Measurements from ENCODE around the gene NUP98.

Gene NUP98

GRCh38 chr11:3834349-3834663, 37.0 kb upstream of the NUP98 start:
- H3K27me3 Mint-ChIP-seq (ENCODE audit: low read depth), result no peaks in the 10 kb centered on the region

GRCh38 chr11:3833449-3833848, 36.1 kb upstream of the NUP98 start:
- Mint-ChIP-seq H3K36me3 (ENCODE audit: low read depth) (peaks cover 51% of the 10 kb centered on the region), H3K9me3 (no peaks in the 10 kb centered on the region), H3K27ac (peak overlapping the region; percentile 32), H3K4me1 (ENCODE audit: low read depth) (peaks cover 64% of the 10 kb centered on the region), H3K4me3 (peak overlapping the region; percentile 21), H3K27me3 (ENCODE audit: low read depth) (no peaks in the 10 kb centered on the region)
- DNase-seq (ENCODE audit: low spot score), result no peak

More at GRCh38 chr11:3834349-3834663, 37.0 kb upstream of the NUP98 start:
- no peaks in the 10 kb centered on the region for H3K9me3 Mint-ChIP-seq
- H3K36me3 Mint-ChIP-seq (ENCODE audit: low read depth), result peaks cover 58% of the 10 kb centered on the region
- DNase-seq (ENCODE audit: low spot score), result no peak
- peak overlapping the region; percentile 99 for H3K4me3 Mint-ChIP-seq
- peak overlapping the region; percentile 32 for H3K27ac Mint-ChIP-seq
- peaks cover 71% of the 10 kb centered on the region for H3K4me1 Mint-ChIP-seq (ENCODE audit: low read depth)

- peaks cover 59% of the 10 kb centered on the region for H3K4me1 Mint-ChIP-seq (ENCODE audit: low read depth)
- no peaks in the 10 kb centered on the region for H3K27me3 Mint-ChIP-seq (ENCODE audit: low read depth)
- no peak overlapping the region for H3K4me3 Mint-ChIP-seq
- no peaks in the 10 kb centered on the region for H3K9me3 Mint-ChIP-seq
- H3K27ac Mint-ChIP-seq, result peak overlapping the region; percentile 23
- peaks cover 50% of the 10 kb centered on the region for H3K36me3 Mint-ChIP-seq (ENCODE audit: low read depth)
- no peak for DNase-seq (ENCODE audit: low spot score)
Observed at GRCh38 chr11:3832816-3833215, 35.5 kb upstream of the NUP98 start.

- Mint-ChIP-seq H3K27ac (peak overlapping the region; percentile 74), H3K4me1 (ENCODE audit: low read depth) (peaks cover 56% of the 10 kb centered on the region), H3K27me3 (ENCODE audit: low read depth) (no peaks in the 10 kb centered on the region), H3K36me3 (ENCODE audit: low read depth) (peaks cover 57% of the 10 kb centered on the region), H3K4me3 (no peak overlapping the region), H3K9me3 (no peaks in the 10 kb centered on the region)
- no peak for DNase-seq (ENCODE audit: low spot score)
Observed at GRCh38 chr11:3831378-3832239, 34.3 kb upstream of the NUP98 start.

- H3K4me3 Mint-ChIP-seq, result no peak overlapping the region
- H3K4me1 Mint-ChIP-seq (ENCODE audit: low read depth), result peaks cover 58% of the 10 kb centered on the region
- no peaks in the 10 kb centered on the region for H3K27me3 Mint-ChIP-seq (ENCODE audit: low read depth)
- H3K36me3 Mint-ChIP-seq (ENCODE audit: low read depth), result peaks cover 66% of the 10 kb centered on the region
- peak overlapping the region; percentile 65 for H3K27ac Mint-ChIP-seq
- no peaks in the 10 kb centered on the region for H3K9me3 Mint-ChIP-seq
- DNase-seq (ENCODE audit: low spot score), result no peak
Observed at GRCh38 chr11:3830730-3831129, 33.4 kb upstream of the NUP98 start.

- H3K9me3 Mint-ChIP-seq, result no peaks in the 10 kb centered on the region
- H3K27me3 Mint-ChIP-seq (ENCODE audit: low read depth), result no peaks in the 10 kb centered on the region
- peaks cover 65% of the 10 kb centered on the region for H3K36me3 Mint-ChIP-seq (ENCODE audit: low read depth)
- H3K4me1 Mint-ChIP-seq (ENCODE audit: low read depth), result peaks cover 57% of the 10 kb centered on the region
- no peak overlapping the region for H3K4me3 Mint-ChIP-seq
- no peak for DNase-seq (ENCODE audit: low spot score)
- H3K27ac Mint-ChIP-seq, result no peak overlapping the region
Observed at GRCh38 chr11:3830088-3830487, 32.7 kb upstream of the NUP98 start.

GRCh38 chr11:3827434-3828186, 30.3 kb upstream of the NUP98 start:
- no peaks in the 10 kb centered on the region for H3K27me3 Mint-ChIP-seq (ENCODE audit: low read depth)
- no peak overlapping the region for H3K27ac Mint-ChIP-seq
- H3K4me1 Mint-ChIP-seq (ENCODE audit: low read depth), result peaks cover 46% of the 10 kb centered on the region
- H3K4me3 Mint-ChIP-seq, result no peak overlapping the region
- H3K9me3 Mint-ChIP-seq, result no peaks in the 10 kb centered on the region
- H3K36me3 Mint-ChIP-seq (ENCODE audit: low read depth), result peaks cover 59% of the 10 kb centered on the region
- DNase-seq (ENCODE audit: low spot score), result no peak

GRCh38 chr11:3826721-3827120, 29.4 kb upstream of the NUP98 start:
- no peaks in the 10 kb centered on the region for H3K27me3 Mint-ChIP-seq (ENCODE audit: low read depth)
- no peak overlapping the region for H3K4me3 Mint-ChIP-seq
- H3K27ac Mint-ChIP-seq, result no peak overlapping the region
- peaks cover 58% of the 10 kb centered on the region for H3K36me3 Mint-ChIP-seq (ENCODE audit: low read depth)
- H3K4me1 Mint-ChIP-seq (ENCODE audit: low read depth), result peaks cover 38% of the 10 kb centered on the region
- no peaks in the 10 kb centered on the region for H3K9me3 Mint-ChIP-seq
- no peak for DNase-seq (ENCODE audit: low spot score)

- H3K27me3 Mint-ChIP-seq (ENCODE audit: low read depth), result no peaks in the 10 kb centered on the region
- H3K9me3 Mint-ChIP-seq, result no peaks in the 10 kb centered on the region
- H3K36me3 Mint-ChIP-seq (ENCODE audit: low read depth), result peaks cover 48% of the 10 kb centered on the region
- DNase-seq (ENCODE audit: low spot score), result no peak
- H3K27ac Mint-ChIP-seq, result peak overlapping the region; percentile 68
- peaks cover 32% of the 10 kb centered on the region for H3K4me1 Mint-ChIP-seq (ENCODE audit: low read depth)
- no peak overlapping the region for H3K4me3 Mint-ChIP-seq
Observed at GRCh38 chr11:3825473-3826154, 28.3 kb upstream of the NUP98 start.

- Mint-ChIP-seq H3K36me3 (ENCODE audit: low read depth) (peaks cover 42% of the 10 kb centered on the region), H3K4me3 (no peak overlapping the region), H3K27me3 (ENCODE audit: low read depth) (no peaks in the 10 kb centered on the region)
Observed at GRCh38 chr11:3824714-3825472, 27.5 kb upstream of the NUP98 start.

GRCh38 chr11:3823762-3824506, 26.6 kb upstream of the NUP98 start:
- Mint-ChIP-seq H3K4me1 (ENCODE audit: low read depth) (peaks cover 29% of the 10 kb centered on the region), H3K36me3 (ENCODE audit: low read depth) (peaks cover 41% of the 10 kb centered on the region), H3K4me3 (no peak overlapping the region), H3K9me3 (no peaks in the 10 kb centered on the region), H3K27me3 (ENCODE audit: low read depth) (no peaks in the 10 kb centered on the region), H3K27ac (no peak overlapping the region)
- no peak for DNase-seq (ENCODE audit: low spot score)

More at GRCh38 chr11:3824714-3825472, 27.5 kb upstream of the NUP98 start:
- Mint-ChIP-seq H3K27ac (peak overlapping the region; percentile 62), H3K4me1 (ENCODE audit: low read depth) (peaks cover 29% of the 10 kb centered on the region), H3K9me3 (no peaks in the 10 kb centered on the region)
- DNase-seq (ENCODE audit: low spot score), result peak; percentile 61

- Mint-ChIP-seq H3K27ac (no peak overlapping the region), H3K9me3 (no peaks in the 10 kb centered on the region), H3K4me3 (no peak overlapping the region), H3K27me3 (ENCODE audit: low read depth) (no peaks in the 10 kb centered on the region), H3K4me1 (ENCODE audit: low read depth) (peaks cover 29% of the 10 kb centered on the region), H3K36me3 (ENCODE audit: low read depth) (peaks cover 41% of the 10 kb centered on the region)
- no peak for DNase-seq (ENCODE audit: low spot score)
Observed at GRCh38 chr11:3823303-3823702, 25.9 kb upstream of the NUP98 start.

GRCh38 chr11:3822312-3822711, 25.0 kb upstream of the NUP98 start:
- DNase-seq (ENCODE audit: low spot score), result no peak

More at GRCh38 chr11:3822312-3822711, 25.0 kb upstream of the NUP98 start:
- H3K4me3 Mint-ChIP-seq, result no peak overlapping the region
- peaks cover 29% of the 10 kb centered on the region for H3K4me1 Mint-ChIP-seq (ENCODE audit: low read depth)
- no peaks in the 10 kb centered on the region for H3K9me3 Mint-ChIP-seq
- H3K36me3 Mint-ChIP-seq (ENCODE audit: low read depth), result peaks cover 33% of the 10 kb centered on the region
- no peak overlapping the region for H3K27ac Mint-ChIP-seq
- no peaks in the 10 kb centered on the region for H3K27me3 Mint-ChIP-seq (ENCODE audit: low read depth)
